Embryonic facial prominence (tissue), 1 donor: ENCODE results near the gene RPL23.

Experiments
- DNase-seq: peaks from one replicate; pipeline ENCODE4 v3.0.0-alpha.2; 2016; ENCODE audit errors: extremely low spot score

RPL23 gene

DNA sequence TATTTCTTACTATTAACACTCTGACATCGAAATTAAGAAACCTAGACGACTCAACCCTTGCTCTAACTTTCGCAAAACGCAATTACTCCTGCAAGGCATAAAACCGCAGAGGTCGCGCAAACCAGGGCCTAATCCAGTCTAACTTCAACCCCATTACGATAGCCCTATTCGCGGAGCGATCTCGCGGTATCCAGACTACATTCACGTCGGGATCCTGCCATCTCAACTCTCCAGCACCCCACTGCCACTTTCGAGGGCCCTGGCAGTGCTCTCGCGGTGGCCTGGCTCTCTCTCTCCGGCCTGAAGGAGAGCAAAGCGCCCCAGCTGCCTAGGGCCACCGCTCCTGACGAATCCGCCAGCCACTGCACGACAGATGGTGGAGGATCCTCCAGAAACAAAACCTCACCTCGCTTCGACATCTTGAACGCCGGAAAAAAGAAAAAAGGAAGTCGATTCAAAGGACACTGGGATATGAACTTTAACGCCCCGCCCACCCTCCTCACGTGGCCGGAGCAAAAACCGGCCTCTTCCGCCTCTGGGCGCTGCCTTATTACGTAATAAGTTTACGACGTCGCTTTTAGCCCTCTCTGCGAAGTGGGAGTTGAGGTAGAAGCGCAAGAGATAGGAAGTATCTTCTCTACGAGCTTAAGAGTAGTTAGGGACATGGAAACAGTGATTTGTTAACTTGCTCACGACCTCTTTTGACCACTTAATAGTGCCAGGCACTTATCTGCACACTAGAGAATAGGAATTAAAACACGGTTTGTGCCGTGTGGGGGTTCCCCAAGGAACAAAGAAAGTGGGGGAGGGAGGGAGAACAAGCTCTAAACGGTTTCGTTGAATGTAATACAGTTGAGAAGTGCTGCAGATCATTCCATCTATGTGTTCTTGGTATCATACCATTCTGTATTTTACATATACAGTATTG lies at the start of gene RPL23:
TSS of gene RPL23 (minus strand) at position 430 of the 928 bp plus-strand sequence. CDS start at position 419, 11 bp downstream.
- DNase-seq, result peak; percentile 97

DNA sequence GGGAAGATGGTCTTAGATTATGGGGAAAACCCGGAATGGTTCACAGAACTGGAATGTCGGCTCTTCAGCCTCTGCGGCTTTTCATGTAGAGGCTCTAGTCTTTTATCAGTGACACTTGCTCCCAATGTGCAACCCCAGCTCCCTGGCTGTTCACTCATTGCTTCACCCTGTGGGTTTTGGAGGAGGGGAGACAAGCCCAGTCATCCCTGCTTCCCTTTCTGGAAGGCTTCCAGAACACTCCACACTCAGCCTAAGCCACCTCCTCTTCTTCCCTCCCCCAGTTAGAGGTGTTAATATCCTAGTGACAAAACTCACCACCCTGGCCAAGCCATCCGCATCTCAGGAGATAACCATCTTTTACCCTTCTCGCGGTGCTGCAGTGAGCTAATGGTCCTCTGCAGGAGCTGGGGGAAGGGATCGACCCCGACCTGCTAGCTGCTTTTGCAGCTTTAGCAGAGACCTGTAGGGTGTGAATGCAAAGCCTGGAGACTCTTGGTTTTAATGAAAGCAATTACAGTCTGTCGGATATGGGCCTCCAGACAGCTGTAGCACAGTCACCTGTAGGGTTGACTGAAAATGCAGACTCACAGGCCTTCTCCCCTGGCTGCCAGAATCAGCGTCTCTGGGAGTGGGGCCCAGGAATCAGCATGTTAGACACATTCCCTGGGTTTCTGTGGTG lies 47.6 kb upstream of the RPL23 start:
- no peak for DNase-seq

DNA sequence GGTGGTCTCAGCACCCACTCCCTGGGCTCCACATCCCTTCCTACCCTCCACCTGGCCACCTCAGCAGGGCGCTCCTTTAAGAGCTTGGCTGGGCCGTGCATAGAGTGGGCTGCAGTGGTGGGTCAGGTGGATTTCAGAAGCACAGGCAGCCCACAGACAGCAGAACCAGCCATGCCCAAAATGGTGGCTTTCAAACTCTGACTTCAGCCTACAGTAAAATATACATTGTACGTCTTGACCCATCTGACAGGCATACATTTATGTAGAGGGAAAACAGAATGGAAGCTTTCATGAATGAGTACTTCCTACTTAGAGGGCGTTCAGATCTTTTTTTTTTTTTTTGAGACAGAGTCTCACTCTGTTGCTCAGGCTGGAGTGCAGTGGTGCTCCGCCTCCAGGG lies 45.9 kb upstream of the RPL23 start:
- DNase-seq, result no peak

DNA sequence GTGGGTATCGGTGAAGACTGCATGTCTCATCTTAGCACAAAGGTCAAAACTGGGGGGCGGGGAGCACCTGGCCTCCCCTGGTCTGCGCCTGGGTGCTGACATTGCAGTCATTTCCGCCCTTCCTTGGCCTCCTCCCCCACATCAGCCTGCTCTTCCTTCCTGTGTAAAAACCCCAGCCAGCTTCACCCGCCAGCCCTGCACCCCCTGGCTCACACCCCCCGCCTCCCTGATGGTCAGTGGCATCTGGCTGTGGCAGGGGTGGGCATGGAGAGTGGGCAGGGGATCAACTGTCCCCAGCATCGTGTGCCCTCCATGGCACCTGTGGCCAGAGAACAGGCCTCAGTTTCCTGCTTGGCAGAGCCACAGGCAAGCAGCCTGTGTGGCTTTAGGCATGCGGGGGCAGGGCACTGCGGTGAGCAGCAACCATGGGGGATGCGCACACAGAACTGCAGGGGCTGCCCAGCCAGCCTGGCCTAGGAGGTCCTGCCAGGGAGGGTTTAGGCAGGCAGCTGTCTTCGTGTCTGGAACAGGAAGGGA lies 45.4 kb upstream of the RPL23 start:
- no peak for DNase-seq

DNA sequence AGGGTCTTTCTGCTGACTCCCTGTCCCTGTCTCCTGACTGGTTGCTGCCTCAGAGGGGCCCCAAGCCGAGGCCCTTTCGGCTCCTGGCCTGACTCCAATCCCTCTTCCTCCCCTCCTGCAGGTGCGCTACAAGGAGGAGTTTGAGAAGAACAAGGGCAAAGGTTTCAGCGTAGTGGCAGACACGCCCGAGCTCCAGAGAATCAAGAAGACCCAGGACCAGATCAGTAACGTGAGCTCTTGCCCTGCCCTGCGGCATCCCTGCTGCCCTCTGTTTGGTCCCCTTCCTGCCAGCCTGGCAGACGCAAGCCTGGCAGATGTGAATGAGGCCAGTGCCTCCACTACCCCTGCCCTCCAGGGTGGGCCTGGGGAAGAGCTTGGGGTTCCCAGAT lies 44.8 kb upstream of the RPL23 start:
- DNase-seq, result no peak

DNA sequence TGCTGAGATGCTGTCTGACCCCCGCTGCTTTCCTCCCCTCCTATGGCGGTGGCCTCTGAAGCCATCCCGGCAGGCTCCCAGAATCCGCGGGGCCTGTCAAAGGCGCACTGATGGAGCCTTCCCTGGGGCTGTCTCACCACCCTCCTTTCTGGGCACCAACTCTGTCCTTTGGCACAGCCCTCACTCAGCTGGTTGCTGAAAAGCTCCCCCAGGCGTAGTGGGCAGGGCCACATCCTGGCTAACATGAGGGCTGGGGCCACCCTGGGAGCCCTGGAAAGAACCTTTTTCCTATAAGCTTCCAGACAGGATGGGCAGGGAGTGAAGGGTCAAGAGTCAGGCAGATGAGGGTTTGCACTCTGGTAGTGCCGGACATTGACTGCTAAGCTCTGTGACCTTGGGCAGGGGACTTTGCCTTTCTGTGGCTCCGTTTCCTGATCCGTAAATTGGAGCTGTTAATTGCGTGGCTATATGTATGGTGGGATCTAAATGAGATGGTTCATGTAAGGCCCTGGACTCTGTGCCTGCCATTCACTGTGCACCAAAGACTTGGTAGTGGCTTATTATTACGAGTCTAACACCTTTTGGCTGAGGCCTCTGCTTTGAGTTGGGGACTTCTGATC lies 44.3 kb upstream of the RPL23 start:
- DNase-seq, result no peak

DNA sequence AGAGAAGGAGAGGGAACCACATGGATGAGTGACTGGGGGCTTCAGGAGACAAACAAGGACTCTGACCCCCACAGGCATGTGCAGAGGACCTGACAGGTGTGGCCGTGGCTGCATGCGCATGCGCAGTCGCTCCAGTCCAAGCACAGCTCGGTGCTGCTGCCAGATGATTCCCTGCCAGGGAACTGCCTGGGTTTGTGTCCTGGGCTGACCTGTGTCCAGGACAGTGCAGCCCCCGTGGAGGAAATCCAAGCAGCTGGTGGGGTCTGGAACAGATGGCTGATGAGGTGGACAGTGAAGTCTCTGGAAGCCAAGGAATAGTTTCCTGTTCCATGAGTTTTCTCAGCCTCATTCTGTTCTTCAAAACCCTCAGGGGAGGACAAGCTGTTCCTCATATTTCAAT lies 43.7 kb upstream of the RPL23 start:
- DNase-seq, result no peak

DNA sequence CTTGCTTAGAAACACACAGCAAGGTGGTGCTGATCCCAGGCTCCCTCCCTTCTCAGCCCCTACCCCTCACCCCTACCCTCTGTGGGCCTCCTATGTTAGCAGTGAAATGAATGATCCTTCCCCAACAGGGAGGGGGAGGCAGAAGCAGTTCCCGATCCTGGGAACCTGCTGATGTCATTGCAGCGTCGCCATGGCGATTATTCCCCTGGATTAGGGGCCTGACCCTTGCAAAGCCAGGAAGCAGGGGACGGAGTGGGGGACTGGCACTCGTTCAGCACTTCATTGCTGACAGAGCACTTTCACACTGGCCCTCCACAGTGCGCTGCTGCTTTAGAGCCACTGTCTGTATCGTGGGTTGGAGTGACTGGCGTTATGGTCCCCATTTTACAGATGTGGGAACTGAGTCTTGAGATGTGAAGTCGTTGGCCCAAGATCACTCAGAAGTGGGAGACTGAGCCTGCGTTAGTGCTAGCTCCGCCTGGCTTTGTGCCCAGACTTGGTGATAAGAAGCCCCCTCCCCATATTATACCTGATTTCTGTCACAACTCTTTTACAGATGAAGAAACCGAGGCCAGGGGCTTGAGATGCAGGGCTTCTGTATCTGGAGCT lies 42.9 kb upstream of the RPL23 start:
- DNase-seq, result no peak

DNA sequence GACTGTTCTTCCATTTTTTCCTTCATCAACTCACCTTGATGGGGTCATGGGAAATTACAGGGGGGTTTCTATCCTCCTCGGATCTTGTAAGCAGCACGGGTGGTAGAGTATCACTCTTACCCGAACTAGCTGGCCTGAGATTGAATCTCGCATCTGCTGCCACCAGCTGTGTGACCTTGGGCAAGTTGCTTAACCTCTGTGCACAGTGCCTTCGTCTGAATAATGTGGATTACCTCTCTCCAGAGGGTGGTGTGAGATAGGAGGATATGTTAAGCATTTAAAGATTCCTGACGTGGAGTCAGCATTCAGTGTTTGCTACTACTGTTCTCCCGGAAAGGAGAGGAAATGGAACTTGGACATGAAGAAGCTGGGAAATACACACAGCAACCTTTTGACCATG lies 40.8 kb upstream of the RPL23 start:
- DNase-seq, result no peak

DNA sequence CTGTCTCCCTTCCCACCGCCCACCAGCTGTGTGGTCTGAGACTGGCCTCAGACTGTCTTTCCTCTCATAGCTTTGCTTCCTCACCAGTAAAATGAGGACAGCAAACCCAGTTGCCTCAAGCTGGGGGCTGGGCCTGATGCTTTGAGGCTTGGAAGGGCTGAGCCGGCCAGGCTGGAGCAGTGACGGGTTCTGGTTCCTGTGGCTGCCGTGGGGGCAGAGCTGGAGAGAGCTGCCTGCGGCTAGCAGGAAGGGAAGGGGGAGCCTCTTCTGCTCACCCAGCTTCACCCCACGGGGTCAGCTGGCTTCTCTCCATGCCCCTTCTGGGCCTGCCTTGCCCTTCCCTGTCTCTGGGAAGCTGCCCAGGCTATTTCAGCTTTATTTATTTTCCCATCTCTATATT lies 40.1 kb upstream of the RPL23 start:
- DNase-seq, result no peak

DNA sequence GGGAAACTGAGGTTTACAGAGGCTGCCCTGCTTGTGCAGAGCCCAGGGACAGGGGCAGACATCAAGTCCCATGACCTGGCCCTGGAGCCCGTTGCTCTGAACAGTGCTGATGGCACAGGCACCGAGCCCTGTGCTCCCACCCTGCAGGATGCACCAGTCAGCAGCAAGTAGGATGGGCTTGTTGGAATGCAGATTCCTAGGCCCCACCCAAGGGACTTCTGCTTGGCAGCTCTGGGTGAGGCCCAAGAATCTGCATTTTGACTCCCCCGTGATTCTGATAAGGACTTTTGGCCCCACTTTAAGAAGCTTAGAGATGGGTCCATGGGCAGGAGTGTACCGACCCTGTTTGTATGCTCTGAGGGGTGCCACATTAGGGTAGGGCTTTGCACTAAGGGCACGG lies 39.6 kb upstream of the RPL23 start:
- DNase-seq, result no peak

DNA sequence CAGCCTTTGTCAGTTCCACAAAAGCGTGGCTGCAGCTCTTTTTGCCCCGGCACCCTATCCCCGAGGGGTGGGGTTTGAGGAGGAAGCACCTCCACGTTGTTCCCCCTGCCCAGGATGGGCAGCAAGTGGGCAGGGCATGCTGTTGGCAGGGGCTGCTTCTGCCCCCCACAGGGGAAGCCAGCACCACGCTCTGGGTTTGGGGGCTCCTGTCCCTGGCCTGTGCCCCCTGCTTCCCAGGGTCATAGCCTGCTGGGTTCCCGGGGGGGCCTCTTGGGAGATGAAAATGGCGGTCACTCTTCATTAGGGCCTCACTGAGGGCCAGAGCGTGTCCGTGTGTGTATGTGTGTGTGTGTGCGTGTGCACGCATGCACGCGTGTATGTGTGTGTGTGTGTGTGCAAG lies 39.1 kb upstream of the RPL23 start:
- DNase-seq, result no peak

DNA sequence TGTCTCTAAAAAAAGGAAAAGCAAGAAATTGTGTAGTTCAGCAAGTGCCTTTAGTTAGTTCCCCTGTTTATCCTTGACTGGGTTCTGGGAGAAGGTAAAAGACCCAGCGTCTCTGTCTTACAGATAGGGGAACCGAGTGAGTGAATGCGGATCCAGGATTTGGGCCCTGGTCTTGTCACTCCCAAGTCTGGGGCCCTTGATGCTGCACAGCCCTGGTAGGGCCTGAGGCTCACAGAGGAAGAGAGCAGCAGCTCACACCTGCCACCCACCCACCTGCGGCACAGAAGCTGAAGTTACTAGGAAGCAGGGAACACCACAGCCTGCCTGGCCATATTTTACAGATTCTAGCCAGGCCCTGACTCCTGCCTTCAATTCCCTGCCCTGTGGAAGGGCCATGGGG lies 38.6 kb upstream of the RPL23 start:
- no peak for DNase-seq

DNA sequence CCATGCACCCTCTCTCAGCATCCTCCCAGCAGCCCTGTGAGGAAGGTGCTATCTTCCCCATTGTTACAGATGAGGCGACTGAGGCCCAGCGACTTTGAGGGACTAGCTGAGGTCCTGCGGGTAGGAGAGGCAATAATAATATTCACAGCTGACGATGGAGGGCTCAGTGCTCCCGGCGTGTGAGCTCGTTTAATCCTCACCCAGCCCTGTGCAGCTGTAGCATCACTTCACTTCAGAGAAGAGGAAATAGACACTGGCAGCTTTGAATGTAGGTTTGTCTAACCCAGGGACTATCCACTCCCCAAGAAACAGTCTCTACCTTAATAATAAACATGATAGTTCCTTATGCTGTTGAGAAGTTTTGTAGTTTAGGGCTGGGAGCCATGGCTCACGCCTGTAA lies 37.9 kb upstream of the RPL23 start:
- no peak for DNase-seq

DNA sequence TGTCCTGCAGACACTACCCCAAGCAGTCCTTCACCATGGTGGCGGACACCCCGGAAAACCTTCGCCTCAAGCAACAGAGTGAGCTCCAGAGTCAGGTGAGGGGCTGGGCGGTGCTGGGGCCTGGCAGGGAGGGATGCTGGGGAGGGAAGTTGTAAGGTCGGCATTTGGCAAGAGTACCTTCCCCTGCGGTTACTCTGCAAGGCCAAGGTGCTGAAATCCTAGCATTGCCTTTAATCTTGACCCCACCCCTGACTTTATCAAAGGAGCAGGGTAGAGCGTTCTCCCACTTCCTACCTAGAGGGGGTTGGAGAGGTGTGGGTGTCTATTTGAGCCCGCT lies 36.9 kb upstream of the RPL23 start:
- no peak for DNase-seq

DNA sequence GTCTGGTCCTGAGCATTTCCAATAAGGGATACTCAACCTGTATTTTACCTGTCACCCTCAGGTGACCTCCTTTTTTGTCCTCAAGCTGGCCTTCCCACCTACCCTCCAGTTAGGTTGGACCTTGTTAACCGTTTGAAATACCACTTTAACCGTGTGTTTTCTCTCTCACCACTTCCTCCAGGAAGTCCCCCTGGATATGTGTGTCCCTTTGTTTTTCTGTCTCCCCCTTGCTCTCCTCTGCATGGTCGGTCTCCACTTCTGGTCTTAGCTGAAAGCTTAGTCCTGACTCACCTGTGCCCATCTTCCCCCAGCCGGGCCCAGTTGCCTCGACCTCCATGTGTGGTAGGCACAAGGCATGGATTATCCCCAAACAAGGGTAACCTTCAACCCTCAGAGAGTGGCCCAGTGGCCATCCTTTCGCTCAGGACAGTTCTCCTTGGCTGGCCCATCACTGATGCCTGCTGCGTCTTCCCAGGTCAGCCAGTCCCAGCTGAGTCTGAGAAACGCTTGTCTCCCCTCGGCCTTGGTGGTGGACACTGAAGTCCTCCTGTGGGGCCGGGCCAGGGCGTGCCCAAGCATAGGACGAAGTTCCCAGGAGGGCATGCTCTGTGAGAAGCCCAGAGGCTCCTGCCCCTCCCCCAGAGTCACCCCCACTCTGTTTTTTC lies 36.4 kb upstream of the RPL23 start:
- DNase-seq, result no peak

DNA sequence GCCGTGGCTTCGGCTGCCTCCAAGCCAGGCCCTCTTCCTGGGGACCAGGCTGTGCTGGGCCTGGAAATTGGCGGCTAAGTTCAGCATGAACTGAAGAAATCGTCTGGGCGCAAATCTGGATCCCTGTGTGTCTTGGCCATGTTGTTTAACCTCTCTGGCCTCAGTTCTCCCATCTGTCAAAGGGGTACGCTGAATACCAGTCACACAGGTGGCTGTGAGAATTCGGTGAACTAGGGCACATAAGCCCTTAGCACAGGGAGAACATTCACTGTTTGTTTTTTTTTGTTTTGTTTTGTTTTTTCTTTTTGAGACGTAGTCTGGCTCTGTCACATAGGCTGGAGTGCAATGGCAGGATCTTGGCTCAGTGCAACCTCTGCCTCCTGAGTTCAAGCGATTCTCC lies 35.3 kb upstream of the RPL23 start:
- no peak for DNase-seq

DNA sequence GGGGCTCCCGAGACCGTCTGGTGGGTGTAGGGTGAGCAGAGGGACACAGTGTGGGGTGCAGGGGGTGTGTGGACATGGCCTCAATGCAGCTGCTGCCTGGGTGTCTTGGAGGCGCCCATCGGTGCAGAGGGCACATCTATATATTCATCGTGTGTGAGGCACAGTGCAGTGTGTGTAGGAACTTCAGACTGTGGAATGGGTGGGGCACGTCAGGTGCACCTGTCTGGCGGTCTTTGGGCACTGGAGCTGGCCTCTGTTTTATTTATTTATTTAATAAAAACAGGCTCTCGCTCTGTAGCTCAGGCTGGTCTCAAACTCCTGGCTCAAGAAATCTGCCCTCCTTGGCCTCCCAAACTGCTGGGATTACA lies 33.1 kb upstream of the RPL23 start:
- DNase-seq, result no peak

DNA sequence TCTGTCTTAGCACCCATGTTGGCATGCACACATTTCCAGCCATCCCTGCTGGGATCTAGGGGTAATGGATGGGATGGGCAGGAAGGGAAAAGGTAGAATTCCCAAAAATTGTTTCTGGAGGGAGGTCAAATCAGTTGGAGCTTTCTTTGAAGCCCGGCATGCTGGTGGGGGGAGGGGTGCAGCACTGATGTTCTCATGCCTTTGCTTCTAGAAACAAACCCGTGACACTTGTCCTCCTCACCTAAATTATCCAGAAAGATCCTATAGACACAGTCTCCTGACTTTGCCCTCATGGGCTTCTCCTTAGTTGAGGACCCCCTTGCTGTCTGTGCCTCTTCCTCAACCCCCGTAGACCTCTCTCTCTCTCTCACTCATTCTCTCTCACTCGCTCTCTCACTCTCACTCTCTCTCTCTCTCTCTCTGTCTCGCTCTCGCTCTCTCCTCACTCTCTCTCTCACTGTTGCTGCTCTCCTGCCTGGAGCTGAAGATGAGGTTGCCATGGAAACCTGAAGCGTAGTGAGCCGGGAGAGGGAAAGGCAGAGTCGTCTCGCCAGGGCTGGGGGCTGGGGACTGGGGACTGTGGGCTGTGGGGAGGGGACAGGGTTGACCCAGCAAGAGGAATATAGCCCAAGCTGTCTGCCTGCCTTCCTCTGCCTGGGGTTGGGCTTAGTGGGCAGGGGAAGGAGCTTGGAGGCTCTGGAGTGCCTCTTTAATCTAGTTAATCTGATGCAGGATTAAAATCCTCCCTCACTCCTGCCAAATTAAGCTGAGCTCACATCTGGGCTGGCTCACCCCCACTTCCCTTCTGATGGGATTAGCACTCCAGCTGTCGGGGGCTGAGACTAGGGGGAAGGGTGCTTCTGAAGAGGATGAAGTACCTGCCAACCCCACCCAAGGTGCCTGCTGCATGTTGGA lies 32.5 kb upstream of the RPL23 start:
- no peak for DNase-seq

DNA sequence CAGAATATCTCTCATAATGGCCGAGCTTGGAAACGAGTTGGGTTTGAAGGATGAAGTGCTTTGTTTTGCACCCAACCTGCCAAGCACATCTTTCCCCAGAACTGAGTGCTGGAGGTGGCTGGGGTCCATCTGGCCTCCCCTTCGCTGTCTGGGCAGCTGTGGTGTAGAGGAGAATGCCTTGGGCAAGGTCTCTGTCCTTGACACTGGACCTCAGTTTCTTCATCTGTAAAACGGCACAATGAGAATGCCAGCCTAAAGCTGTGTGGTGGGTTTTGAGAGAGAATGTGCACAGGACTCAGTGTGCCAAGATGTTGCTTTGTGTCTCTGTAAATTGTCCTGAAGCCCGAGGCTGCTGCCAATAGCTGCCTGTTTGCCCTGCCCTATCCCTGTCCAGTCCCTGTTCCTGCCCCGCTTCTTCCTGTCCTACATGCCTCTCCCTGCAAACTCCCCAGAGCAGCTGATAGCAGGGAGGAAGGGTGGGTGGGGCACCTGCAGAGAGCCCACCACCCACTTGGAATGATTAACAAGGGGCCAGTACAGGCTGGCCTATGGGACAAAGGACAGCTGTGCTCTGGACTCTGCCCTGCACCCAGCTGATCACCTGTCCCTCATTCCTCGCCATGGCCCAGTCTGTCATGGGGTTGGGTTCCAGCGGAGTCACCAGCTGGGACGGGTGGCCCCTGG lies 31.7 kb upstream of the RPL23 start:
- DNase-seq, result no peak
